ENCODE measurements around the gene ST6GALNAC5. TPM values are rescaled to one million over a fixed set of nuclear protein-coding genes. Genes with fewer than 3 reads are reported as not detected.

The ST6GALNAC5 gene
- total and polyA plus RNA-seq, 2 experiments from 2014 or later: 4.1 to 19.2 TPM

DNA sequence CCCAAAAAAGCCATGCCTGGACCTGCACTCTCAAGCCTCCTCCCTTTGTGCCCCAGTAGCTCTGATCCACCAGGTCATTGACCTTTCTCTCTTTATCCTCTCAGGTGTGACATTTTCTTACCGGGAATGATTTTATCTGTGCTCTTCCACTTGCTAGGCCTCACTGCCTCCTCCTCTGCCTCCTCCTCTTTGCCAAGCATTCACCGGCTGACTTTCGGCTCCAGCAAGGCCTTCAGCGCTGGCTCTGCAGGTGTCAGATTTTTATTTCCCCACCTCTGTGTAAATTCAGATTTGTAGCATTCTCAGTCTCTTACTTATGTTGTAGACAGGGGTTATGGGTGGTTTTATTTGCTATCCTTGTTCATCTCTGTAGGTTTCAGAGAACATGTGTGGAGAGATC lies 91.5 kb downstream of the ST6GALNAC5 start (continued):
- no peak for TF ChIP-seq JUNB (IDR thresholded peaks at IDR 0.05; ENCODE audit: unreplicated experiment)
- no peak for TF ChIP-seq STAT1 (IDR thresholded peaks at IDR 0.05; ENCODE audit: unreplicated experiment)
- no peak for TF ChIP-seq NANOG (IDR thresholded peaks at IDR 0.05; ENCODE audit: borderline replicate concordance)
- no peak for TF ChIP-seq EZH2phosphoT487 (IDR thresholded peaks at IDR 0.05; ENCODE audit: unreplicated experiment)
- TF ChIP-seq, protein P1, sequence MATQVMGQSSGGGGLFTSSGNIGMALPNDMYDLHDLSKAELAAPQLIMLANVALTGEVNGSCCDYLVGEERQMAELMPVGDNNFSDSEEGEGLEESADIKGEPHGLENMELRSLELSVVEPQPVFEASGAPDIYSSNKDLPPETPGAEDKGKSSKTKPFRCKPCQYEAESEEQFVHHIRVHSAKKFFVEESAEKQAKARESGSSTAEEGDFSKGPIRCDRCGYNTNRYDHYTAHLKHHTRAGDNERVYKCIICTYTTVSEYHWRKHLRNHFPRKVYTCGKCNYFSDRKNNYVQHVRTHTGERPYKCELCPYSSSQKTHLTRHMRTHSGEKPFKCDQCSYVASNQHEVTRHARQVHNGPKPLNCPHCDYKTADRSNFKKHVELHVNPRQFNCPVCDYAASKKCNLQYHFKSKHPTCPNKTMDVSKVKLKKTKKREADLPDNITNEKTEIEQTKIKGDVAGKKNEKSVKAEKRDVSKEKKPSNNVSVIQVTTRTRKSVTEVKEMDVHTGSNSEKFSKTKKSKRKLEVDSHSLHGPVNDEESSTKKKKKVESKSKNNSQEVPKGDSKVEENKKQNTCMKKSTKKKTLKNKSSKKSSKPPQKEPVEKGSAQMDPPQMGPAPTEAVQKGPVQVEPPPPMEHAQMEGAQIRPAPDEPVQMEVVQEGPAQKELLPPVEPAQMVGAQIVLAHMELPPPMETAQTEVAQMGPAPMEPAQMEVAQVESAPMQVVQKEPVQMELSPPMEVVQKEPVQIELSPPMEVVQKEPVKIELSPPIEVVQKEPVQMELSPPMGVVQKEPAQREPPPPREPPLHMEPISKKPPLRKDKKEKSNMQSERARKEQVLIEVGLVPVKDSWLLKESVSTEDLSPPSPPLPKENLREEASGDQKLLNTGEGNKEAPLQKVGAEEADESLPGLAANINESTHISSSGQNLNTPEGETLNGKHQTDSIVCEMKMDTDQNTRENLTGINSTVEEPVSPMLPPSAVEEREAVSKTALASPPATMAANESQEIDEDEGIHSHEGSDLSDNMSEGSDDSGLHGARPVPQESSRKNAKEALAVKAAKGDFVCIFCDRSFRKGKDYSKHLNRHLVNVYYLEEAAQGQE (IDR thresholded peaks at IDR 0.05; ENCODE audit: unreplicated experiment): no peak
- no peak for TF ChIP-seq ZNF331 (CRISPR knock-in tag; IDR thresholded peaks at IDR 0.05; ENCODE audit: low read depth)

DNA sequence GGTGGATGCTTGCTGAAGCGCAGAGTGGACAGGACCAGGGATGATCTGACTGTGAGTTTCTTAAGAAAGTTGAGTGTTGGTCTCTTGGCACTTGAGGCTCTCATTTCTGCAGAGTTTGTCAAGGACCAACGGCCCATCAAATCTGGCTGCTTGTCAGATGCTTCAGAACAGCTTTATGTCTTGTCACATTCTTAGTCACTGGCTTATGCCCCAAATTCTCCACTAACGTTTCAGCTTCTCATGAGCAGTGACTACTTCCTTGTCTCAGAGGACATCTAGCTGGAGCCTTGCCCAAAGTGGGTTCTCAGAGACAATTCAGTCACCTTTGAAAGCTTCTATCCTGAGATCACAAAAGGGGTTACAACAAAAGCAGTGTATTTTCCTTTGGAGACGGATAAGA lies 92.3 kb downstream of the ST6GALNAC5 start:
- Mint-ChIP-seq H3K9me3 (no peaks in the 10 kb centered on the region; the same call in 1 of the 3 replicates), H3K4me1 (peaks cover 37% of the 10 kb centered on the region), H3K27ac (no peak overlapping the region), H3K4me3 (no peak overlapping the region), H3K36me3 (ENCODE audit: low read depth) (peaks cover 3% of the 10 kb centered on the region; the same call in 2 of the 3 replicates), H3K27me3 (ENCODE audit: insufficient read depth, low read depth, poor library complexity) (peaks cover 2% of the 10 kb centered on the region)
- no peaks in the 10 kb centered on the region for H3K79me2 ChIP-seq (replicated peaks; ENCODE audit: insufficient read depth)
- H3F3A ChIP-seq (replicated peaks; ENCODE audit: low read depth): no peaks in the 10 kb centered on the region
- 0 out of 2 replicates have a peak overlapping the region, but pooled peaks have one; percentile 15 for H3K4me2 ChIP-seq
- DNase-seq (ENCODE audit: low spot score): no peak
- H3K27ac ChIP-seq (ENCODE audit: low read depth): 0 out of 2 replicates have a peak overlapping the region, but pooled peaks have one; percentile 36
- H3K4me1 ChIP-seq (ENCODE audit: insufficient read depth): peaks cover 13% of the 10 kb centered on the region
- H2AFZ ChIP-seq: no peak overlapping the region
- no peaks in the 10 kb centered on the region for H3K36me3 ChIP-seq (ENCODE audit: insufficient read depth)
- no peaks in the 10 kb centered on the region for H3K27me3 ChIP-seq (ENCODE audit: insufficient read depth)
- H3K9me2 ChIP-seq (ENCODE audit: insufficient read depth): no peaks in the 10 kb centered on the region; the same call in 1 of the 2 replicates
- no peak overlapping the region for H3K4me3 ChIP-seq
- no peaks in the 10 kb centered on the region; the same call in 1 of the 2 replicates for H4K20me1 ChIP-seq (replicated peaks; ENCODE audit: insufficient read depth)
- no peak for ATAC-seq
- TF ChIP-seq, protein P1 (IDR thresholded peaks at IDR 0.05; ENCODE audit: unreplicated experiment): no peak
- TF ChIP-seq, protein P2, sequence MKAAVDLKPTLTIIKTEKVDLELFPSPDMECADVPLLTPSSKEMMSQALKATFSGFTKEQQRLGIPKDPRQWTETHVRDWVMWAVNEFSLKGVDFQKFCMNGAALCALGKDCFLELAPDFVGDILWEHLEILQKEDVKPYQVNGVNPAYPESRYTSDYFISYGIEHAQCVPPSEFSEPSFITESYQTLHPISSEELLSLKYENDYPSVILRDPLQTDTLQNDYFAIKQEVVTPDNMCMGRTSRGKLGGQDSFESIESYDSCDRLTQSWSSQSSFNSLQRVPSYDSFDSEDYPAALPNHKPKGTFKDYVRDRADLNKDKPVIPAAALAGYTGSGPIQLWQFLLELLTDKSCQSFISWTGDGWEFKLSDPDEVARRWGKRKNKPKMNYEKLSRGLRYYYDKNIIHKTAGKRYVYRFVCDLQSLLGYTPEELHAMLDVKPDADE (IDR thresholded peaks at IDR 0.05): no peak
- no peak for TF ChIP-seq CREB1 (CRISPR knock-in tag; IDR thresholded peaks at IDR 0.05; ENCODE audit: low read depth)
- no peak for TF ChIP-seq STAT1 (IDR thresholded peaks at IDR 0.05; ENCODE audit: unreplicated experiment)
- no peak for TF ChIP-seq EZH2phosphoT487 (IDR thresholded peaks at IDR 0.05; ENCODE audit: unreplicated experiment)
- TF ChIP-seq, protein P3, sequence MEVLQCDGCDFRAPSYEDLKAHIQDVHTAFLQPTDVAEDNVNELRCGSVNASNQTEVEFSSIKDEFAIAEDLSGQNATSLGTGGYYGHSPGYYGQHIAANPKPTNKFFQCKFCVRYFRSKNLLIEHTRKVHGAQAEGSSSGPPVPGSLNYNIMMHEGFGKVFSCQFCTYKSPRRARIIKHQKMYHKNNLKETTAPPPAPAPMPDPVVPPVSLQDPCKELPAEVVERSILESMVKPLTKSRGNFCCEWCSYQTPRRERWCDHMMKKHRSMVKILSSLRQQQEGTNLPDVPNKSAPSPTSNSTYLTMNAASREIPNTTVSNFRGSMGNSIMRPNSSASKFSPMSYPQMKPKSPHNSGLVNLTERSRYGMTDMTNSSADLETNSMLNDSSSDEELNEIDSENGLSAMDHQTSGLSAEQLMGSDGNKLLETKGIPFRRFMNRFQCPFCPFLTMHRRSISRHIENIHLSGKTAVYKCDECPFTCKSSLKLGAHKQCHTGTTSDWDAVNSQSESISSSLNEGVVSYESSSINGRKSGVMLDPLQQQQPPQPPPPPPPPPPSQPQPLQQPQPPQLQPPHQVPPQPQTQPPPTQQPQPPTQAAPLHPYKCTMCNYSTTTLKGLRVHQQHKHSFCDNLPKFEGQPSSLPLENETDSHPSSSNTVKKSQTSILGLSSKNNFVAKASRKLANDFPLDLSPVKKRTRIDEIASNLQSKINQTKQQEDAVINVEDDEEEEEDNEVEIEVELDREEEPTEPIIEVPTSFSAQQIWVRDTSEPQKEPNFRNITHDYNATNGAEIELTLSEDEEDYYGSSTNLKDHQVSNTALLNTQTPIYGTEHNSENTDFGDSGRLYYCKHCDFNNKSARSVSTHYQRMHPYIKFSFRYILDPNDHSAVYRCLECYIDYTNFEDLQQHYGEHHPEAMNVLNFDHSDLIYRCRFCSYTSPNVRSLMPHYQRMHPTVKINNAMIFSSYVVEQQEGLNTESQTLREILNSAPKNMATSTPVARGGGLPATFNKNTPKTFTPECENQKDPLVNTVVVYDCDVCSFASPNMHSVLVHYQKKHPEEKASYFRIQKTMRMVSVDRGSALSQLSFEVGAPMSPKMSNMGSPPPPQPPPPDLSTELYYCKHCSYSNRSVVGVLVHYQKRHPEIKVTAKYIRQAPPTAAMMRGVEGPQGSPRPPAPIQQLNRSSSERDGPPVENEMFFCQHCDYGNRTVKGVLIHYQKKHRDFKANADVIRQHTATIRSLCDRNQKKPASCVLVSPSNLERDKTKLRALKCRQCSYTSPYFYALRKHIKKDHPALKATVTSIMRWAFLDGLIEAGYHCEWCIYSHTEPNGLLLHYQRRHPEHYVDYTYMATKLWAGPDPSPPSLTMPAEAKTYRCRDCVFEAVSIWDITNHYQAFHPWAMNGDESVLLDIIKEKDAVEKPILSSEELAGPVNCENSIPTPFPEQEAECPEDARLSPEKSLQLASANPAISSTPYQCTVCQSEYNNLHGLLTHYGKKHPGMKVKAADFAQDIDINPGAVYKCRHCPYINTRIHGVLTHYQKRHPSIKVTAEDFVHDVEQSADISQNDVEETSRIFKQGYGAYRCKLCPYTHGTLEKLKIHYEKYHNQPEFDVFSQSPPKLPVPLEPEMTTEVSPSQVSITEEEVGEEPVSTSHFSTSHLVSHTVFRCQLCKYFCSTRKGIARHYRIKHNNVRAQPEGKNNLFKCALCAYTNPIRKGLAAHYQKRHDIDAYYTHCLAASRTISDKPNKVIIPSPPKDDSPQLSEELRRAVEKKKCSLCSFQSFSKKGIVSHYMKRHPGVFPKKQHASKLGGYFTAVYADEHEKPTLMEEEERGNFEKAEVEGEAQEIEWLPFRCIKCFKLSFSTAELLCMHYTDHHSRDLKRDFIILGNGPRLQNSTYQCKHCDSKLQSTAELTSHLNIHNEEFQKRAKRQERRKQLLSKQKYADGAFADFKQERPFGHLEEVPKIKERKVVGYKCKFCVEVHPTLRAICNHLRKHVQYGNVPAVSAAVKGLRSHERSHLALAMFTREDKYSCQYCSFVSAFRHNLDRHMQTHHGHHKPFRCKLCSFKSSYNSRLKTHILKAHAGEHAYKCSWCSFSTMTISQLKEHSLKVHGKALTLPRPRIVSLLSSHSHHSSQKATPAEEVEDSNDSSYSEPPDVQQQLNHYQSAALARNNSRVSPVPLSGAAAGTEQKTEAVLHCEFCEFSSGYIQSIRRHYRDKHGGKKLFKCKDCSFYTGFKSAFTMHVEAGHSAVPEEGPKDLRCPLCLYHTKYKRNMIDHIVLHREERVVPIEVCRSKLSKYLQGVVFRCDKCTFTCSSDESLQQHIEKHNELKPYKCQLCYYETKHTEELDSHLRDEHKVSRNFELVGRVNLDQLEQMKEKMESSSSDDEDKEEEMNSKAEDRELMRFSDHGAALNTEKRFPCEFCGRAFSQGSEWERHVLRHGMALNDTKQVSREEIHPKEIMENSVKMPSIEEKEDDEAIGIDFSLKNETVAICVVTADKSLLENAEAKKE (CRISPR knock-in tag; IDR thresholded peaks at IDR 0.05): no peak
- TF ChIP-seq POLR2AphosphoS5 (IDR thresholded peaks at IDR 0.05; ENCODE audit: low read depth): no peak
- TF ChIP-seq ZNF114 (CRISPR knock-in tag; IDR thresholded peaks at IDR 0.05): no peak
